ENCODE results near the gene LMF1.

- TF ChIP-seq CTCF (IDR thresholded peaks at IDR 0.05; ENCODE audit: low read depth, low read length, poor library complexity, severe bottlenecking) = no peak
- TF ChIP-seq EZH2phosphoT487 (IDR thresholded peaks at IDR 0.05; ENCODE audit: borderline replicate concordance, low read length) = no peak
Observed at GRCh38 chr16:833411-833810, 137.4 kb downstream of the LMF1 start.

All from DOHH2 (cell line).